DOHH2 (cell line): ENCODE data around the gene SMCO4.

Source experiments
- H3F3A ChIP-seq: fragments of 200-600 bp; sonication (generic), shearing (Covaris generic); 2 replicates; pipeline ENCODE4 v1.6.0; 2016; ENCODE audit warnings: antibody characterized with exemption, mild to moderate bottlenecking; ENCODE audit not compliant: control insufficient read depth, insufficient read depth
- H3K27ac ChIP-seq: fragments of 200-600 bp; sonication (generic); 2 replicates; pipeline ENCODE4 v1.5.1; 2014; ENCODE audit warnings: low read depth, mild to moderate bottlenecking, low read length, moderate library complexity
- H3K27me3 ChIP-seq: fragments of 200-600 bp; sonication (generic); 2 replicates; pipeline ENCODE4 v1.6.1; 2014; ENCODE audit warnings: mild to moderate bottlenecking, low read length, mixed read lengths; ENCODE audit not compliant: control insufficient read depth
- H3K36me3 ChIP-seq: fragments of 200-600 bp; sonication (generic); 2 replicates; pipeline ENCODE4 v1.6.1; 2014; ENCODE audit warnings: mild to moderate bottlenecking, low read length, moderate library complexity, mixed read lengths; ENCODE audit not compliant: control insufficient read depth
- H3K4me1 ChIP-seq: fragments of 200-600 bp; sonication (generic); 2 replicates; pipeline ENCODE4 v1.6.1; 2014; ENCODE audit warnings: mild to moderate bottlenecking, low read length, mixed read lengths; ENCODE audit not compliant: control insufficient read depth
- H3K4me2 ChIP-seq: fragments of 200-600 bp; sonication (generic); 2 replicates; pipeline ENCODE4 v1.6.0; 2014; ENCODE audit warnings: mild to moderate bottlenecking, low read length, moderate library complexity
- H3K4me3 ChIP-seq: fragments of 200-600 bp; sonication (generic); 2 replicates; pipeline ENCODE4 v1.5.1; 2014; ENCODE audit warnings: mild to moderate bottlenecking, low read length, mixed read lengths
- H3K79me2 ChIP-seq: fragments of 200-600 bp; sonication (generic); 2 replicates; pipeline ENCODE4 v1.6.1; 2014; ENCODE audit warnings: mild to moderate bottlenecking, low read length, mixed read lengths; ENCODE audit not compliant: control insufficient read depth
- H3K9me2 ChIP-seq: fragments of 200-600 bp; sonication (generic); replicated peaks from 2 replicates; pipeline ENCODE4 v1.6.1; 2014; ENCODE audit warnings: mild to moderate bottlenecking, low read length, mixed read lengths; ENCODE audit not compliant: control insufficient read depth
- H3K9me3 ChIP-seq: fragments of 200-600 bp; sonication (generic); 2 replicates; pipeline ENCODE4 v1.6.1; 2014; ENCODE audit warnings: antibody characterized with exemption, low read length, mixed read lengths; ENCODE audit not compliant: control insufficient read depth, insufficient read depth
- H4K20me1 ChIP-seq: fragments of 200-600 bp; sonication (generic); 2 replicates; pipeline ENCODE4 v1.6.0; 2014; ENCODE audit warnings: low read depth, mild to moderate bottlenecking, antibody characterized with exemption, low read length, moderate library complexity; ENCODE audit not compliant: control insufficient read depth, insufficient read depth
- CTCF ChIP-seq: fragments of 200-600 bp; sonication (generic); IDR thresholded peaks from one replicate; pipeline ENCODE4 v1.5.1; 2014; ENCODE audit warnings: antibody characterized with exemption, mild to moderate bottlenecking, low read depth, low read length; ENCODE audit not compliant: poor library complexity, severe bottlenecking
- EZH2phosphoT487 ChIP-seq: fragments of 200-600 bp; sonication (generic); IDR thresholded peaks from 2 replicates; pipeline ENCODE4 v1.6.1; 2017; ENCODE audit warnings: borderline replicate concordance, mild to moderate bottlenecking, antibody characterized with exemption, low read length, moderate library complexity, mixed read lengths

The SMCO4 gene

GRCh38 chr11:93489841-93490240, 53.4 kb downstream of the SMCO4 start:
- Histone ChIP-seq H3K4me2 (no peak overlapping the region), H4K20me1 (no peaks in the 10 kb centered on the region), H3K27me3 (no peaks in the 10 kb centered on the region), H3K9me3 (no peaks in the 10 kb centered on the region), H3K4me3 (no peak overlapping the region), H3K36me3 (no peaks in the 10 kb centered on the region), H3K79me2 (no peaks in the 10 kb centered on the region), H3K27ac (no peak overlapping the region), H3K9me2 (no peaks in the 10 kb centered on the region), H3F3A (no peaks in the 10 kb centered on the region), H3K4me1 (no peaks in the 10 kb centered on the region)
- TF ChIP-seq EZH2phosphoT487, result no peak
- no peak for TF ChIP-seq CTCF

GRCh38 chr11:93487032-93487483, 56.1 kb downstream of the SMCO4 start:
- no peaks in the 10 kb centered on the region for H3K36me3 ChIP-seq
- no peaks in the 10 kb centered on the region for H3K27me3 ChIP-seq
- no peaks in the 10 kb centered on the region for H3F3A ChIP-seq
- TF ChIP-seq CTCF (no peak), EZH2phosphoT487 (no peak)
- no peaks in the 10 kb centered on the region for H3K79me2 ChIP-seq
- no peak overlapping the region for H3K27ac ChIP-seq
- H3K4me2 ChIP-seq, result no peak overlapping the region
- H3K9me2 ChIP-seq, result no peaks in the 10 kb centered on the region
- H3K9me3 ChIP-seq, result no peaks in the 10 kb centered on the region
- no peak overlapping the region for H3K4me3 ChIP-seq
- H4K20me1 ChIP-seq, result no peaks in the 10 kb centered on the region
- H3K4me1 ChIP-seq, result no peaks in the 10 kb centered on the region

- Histone ChIP-seq H3K79me2 (no peaks in the 10 kb centered on the region), H3K9me2 (no peaks in the 10 kb centered on the region), H3K36me3 (no peaks in the 10 kb centered on the region), H4K20me1 (no peaks in the 10 kb centered on the region), H3K27ac (no peak overlapping the region), H3F3A (no peaks in the 10 kb centered on the region), H3K27me3 (no peaks in the 10 kb centered on the region), H3K9me3 (no peaks in the 10 kb centered on the region), H3K4me1 (no peaks in the 10 kb centered on the region), H3K4me2 (no peak overlapping the region), H3K4me3 (no peak overlapping the region)
- no peak for TF ChIP-seq CTCF
- TF ChIP-seq EZH2phosphoT487, result no peak
These were observed 57.2 kb downstream of the SMCO4 start for GRCh38 chr11:93485983-93486382.

- Histone ChIP-seq H3K27me3 (no peaks in the 10 kb centered on the region), H3K4me2 (no peak overlapping the region), H3K79me2 (no peaks in the 10 kb centered on the region), H3K36me3 (no peaks in the 10 kb centered on the region), H4K20me1 (no peaks in the 10 kb centered on the region), H3K27ac (no peak overlapping the region), H3F3A (no peaks in the 10 kb centered on the region), H3K9me3 (no peaks in the 10 kb centered on the region), H3K4me3 (no peak overlapping the region), H3K4me1 (no peaks in the 10 kb centered on the region), H3K9me2 (no peaks in the 10 kb centered on the region)
- TF ChIP-seq CTCF (no peak), EZH2phosphoT487 (no peak)
These were observed 58.5 kb downstream of the SMCO4 start for GRCh38 chr11:93484716-93485115.
